ENCODE results near the gene TGM6.

GRCh38 chr20:2405693-2406065, 25.0 kb downstream of the TGM6 start:
- no peak for TF ChIP-seq CTCF (IDR thresholded peaks at IDR 0.05 in 4 of 5, conservative IDR thresholded peaks at IDR 0.05 in 1 of 5)
- TF ChIP-seq POLR2A (IDR thresholded peaks at IDR 0.05), result no peak
